ENCODE results near the gene TMEM272. TPM values are rescaled to one million over a fixed set of nuclear protein-coding genes. Genes with fewer than 3 reads are reported as not detected.

TMEM272 gene
- polyA plus RNA-seq, 1 donor, result 0.29 TPM

Other genes starting within 250 kb of the TMEM272 start
- 14.8 TPM for gene DHRS12, start 41.0 kb downstream of the TMEM272 start, polyA plus RNA-seq (ENCODE audit: insufficient read length)
- gene CCDC70, start 16.8 kb upstream of the TMEM272 start, polyA plus RNA-seq (ENCODE audit: insufficient read length), result not detected
- gene ATP7B, start 166.3 kb upstream of the TMEM272 start, polyA plus RNA-seq (ENCODE audit: insufficient read length), result 4.6 TPM
- 19.8 TPM for gene ALG11, start 167.2 kb upstream of the TMEM272 start, polyA plus RNA-seq (ENCODE audit: insufficient read length)
- 21.2 TPM for gene UTP14C, start 179.5 kb upstream of the TMEM272 start, polyA plus RNA-seq (ENCODE audit: insufficient read length)

Measured in forelimb muscle (tissue), 1 donor.